Kidney (tissue), 14 donors: ENCODE data around the gene KCNG2. TPM values are rescaled to one million over a fixed set of nuclear protein-coding genes. Genes with fewer than 3 reads are reported as not detected.

Experiments
- DNase-seq, 5 donors: peaks; one replicate each; pipeline ENCODE4 v3.0.0-alpha.2; 2013 to 2020
- FAIRE-seq: peaks from 2 replicates; lab custom pipeline; 2012; peaks lifted over from hg19 to GRCh38; lab: Jason Lieb, UNC
- H3K27ac ChIP-seq, 2 donors: one replicate each; pipeline ENCODE4 v1.7.0; 2013; ENCODE audit warnings: low read depth in 2 of 2, low read length in 2 of 2, inconsistent platforms in 1 of 2
- H3K27me3 ChIP-seq: one replicate; pipeline ENCODE4 v1.7.1; 2013; ENCODE audit warnings: low read length, inconsistent platforms; ENCODE audit not compliant: control insufficient read depth, insufficient read depth
- H3K36me3 ChIP-seq, 3 donors: one replicate each; pipeline versions ENCODE4 v1.7.0 to v1.7.1; 2013; ENCODE audit warnings: low read length in 3 of 3, control low read depth in 1 of 3, inconsistent platforms in 1 of 3; ENCODE audit not compliant: insufficient read depth in 3 of 3, control insufficient read depth in 2 of 3
- H3K4me1 ChIP-seq, 3 donors: one replicate each; pipeline versions ENCODE4 v1.7.0 to v1.7.1; 2013; ENCODE audit warnings: low read length in 3 of 3, inconsistent platforms in 1 of 3, low read depth in 1 of 3; ENCODE audit not compliant: control insufficient read depth in 2 of 3, insufficient read depth in 2 of 3
- H3K4me3 ChIP-seq, 3 donors: one replicate each; pipeline versions ENCODE4 v1.7.0 to v1.8.1; 2013; ENCODE audit warnings: low read length in 3 of 3, control low read depth in 1 of 3, inconsistent platforms in 1 of 3
- H3K9ac ChIP-seq, 3 donors: one replicate each; pipeline versions ENCODE4 v1.7.0 to v1.7.1; 2013; ENCODE audit warnings: low read length in 3 of 3, control low read depth in 1 of 3, inconsistent platforms in 1 of 3
- H3K9me3 ChIP-seq, 3 donors: one replicate each; pipeline versions ENCODE4 v1.7.0 to v1.7.1; 2013; ENCODE audit warnings: low read length in 3 of 3, control low read depth in 1 of 3, inconsistent platforms in 1 of 3; ENCODE audit not compliant: control insufficient read depth in 2 of 3, insufficient read depth in 1 of 3
- intact Hi-C: fragments of 100-400 bp; cut with DNase I; formaldehyde crosslinking; loops from one replicate; pipeline ENCODE4 v1.11.1; 2022
- polyA plus RNA-seq: library from polyadenylated mRNA; stranded (reverse); fragments of 350-450 nt; fragmentation: Illumina TruSeq; extraction: RNeasy Lipid Tissue Mini Kit (QIAGEN cat#74804); gene quantifications from one replicate; pipeline ENCODE4 v1.2.3, GENCODE V29; 2014; ENCODE audit warnings: low read depth, low replicate concordance; ENCODE audit not compliant: insufficient read depth
- total RNA-seq: library from RNA; stranded (reverse); fragmentation: NEBNext Ultra II Directional; extraction: Animal tissue kit (Norgen Biotek cat#: 25700); gene quantifications from one replicate; pipeline ENCODE4 v1.2.1, GENCODE V29; 2021
- TF ChIP-seq, protein P1 (sequence below): IDR thresholded peaks from 3 replicates; pipeline ENCODE4 v1.5.1; 2012; ENCODE audit warnings: mild to moderate bottlenecking, moderate library complexity, borderline replicate concordance; ENCODE audit not compliant: insufficient read depth; ENCODE audit errors: extremely low read depth
- donor health status: control.
- donor health status: control.
- donor health status: control.
- donor health status: control.
- donor health status: control.
- donor health status: DM: yes; HTN: yes; CAD: no.
- donor health status: Normal renal cell carcinoma (clear cell type).

The KCNG2 gene
- total and polyA plus RNA-seq, 2 donors from 2014 or later = 0.76 TPM; not detected in 1

DNA sequence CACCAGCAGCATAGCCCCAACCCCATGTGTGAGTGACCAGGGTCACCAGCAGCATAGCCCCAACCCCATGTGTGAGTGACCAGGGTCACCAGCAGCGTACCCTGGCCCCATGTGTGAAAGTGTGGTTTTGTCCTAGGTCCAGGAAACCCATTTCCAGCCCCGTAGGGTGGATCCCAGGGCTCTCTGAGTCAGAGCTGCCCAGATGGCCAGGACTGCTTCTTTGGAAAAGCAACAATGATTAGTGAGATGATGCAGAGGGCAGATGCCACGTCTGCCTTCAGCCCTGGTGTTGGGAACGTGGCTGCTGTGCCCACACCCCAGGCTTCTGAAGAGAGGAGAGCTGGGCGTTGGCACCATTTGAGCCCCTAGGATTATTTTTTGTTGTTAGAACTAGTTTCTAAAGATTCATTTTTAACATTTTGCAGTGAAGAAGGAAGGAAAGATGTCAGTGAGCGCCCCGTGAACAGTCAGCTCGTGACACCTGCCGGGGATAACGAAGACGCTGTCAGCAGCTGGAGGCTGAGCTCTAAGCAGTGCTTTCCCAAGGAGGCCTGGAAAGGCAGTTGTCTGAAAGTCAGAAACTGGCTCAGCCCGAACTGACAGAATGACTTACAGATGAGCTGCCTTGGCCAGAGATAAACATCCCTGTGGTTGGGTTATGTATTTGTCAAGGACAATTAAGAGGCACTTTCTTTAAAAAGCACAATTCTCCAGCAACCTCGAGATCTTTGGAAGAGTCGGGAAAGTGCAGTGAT lies 32.1 kb upstream of the KCNG2 start:
- DNase-seq = no peak
- no peak for FAIRE-seq
- Histone ChIP-seq H3K4me3 (no peak overlapping the region), H3K36me3 (no peaks in the 10 kb centered on the region), H3K9me3 (peaks cover 0 to 16% (median 0%) of the 10 kb centered on the region in 3 donors), H3K9ac (no peak overlapping the region), H3K27ac (no peak overlapping the region), H3K4me1 (no peaks in the 10 kb centered on the region), H3K27me3 (no peaks in the 10 kb centered on the region)
- TF ChIP-seq, protein P1, sequence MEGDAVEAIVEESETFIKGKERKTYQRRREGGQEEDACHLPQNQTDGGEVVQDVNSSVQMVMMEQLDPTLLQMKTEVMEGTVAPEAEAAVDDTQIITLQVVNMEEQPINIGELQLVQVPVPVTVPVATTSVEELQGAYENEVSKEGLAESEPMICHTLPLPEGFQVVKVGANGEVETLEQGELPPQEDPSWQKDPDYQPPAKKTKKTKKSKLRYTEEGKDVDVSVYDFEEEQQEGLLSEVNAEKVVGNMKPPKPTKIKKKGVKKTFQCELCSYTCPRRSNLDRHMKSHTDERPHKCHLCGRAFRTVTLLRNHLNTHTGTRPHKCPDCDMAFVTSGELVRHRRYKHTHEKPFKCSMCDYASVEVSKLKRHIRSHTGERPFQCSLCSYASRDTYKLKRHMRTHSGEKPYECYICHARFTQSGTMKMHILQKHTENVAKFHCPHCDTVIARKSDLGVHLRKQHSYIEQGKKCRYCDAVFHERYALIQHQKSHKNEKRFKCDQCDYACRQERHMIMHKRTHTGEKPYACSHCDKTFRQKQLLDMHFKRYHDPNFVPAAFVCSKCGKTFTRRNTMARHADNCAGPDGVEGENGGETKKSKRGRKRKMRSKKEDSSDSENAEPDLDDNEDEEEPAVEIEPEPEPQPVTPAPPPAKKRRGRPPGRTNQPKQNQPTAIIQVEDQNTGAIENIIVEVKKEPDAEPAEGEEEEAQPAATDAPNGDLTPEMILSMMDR = no peak
- intact Hi-C loops = no loop called here

DNA sequence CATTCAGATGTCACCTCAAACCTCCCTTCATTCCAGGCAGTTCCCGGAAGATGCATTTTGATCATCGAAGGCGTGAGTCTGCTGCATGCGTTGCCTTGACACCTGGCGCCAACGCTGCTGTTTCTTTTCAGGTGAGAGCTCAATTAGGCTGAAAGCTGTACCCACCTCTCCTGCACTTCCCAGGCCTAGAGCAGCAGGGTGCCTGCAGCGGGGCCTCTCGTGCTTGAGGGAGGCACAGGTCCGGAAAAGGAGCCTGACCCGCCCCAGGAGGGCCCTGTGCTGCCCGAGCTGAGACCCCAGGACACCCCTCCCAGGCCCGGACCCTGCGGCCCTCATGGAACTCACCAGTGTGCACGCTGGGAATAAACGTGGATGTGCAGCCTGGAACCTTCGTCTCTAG lies 31.4 kb upstream of the KCNG2 start:
- Histone ChIP-seq H3K27ac (no peak overlapping the region), H3K27me3 (no peaks in the 10 kb centered on the region), H3K9me3 (peaks cover 0 to 16% (median 0%) of the 10 kb centered on the region in 3 donors), H3K4me1 (no peaks in the 10 kb centered on the region), H3K36me3 (no peaks in the 10 kb centered on the region), H3K9ac (no peak overlapping the region), H3K4me3 (no peak overlapping the region)
- TF ChIP-seq, protein P1 = no peak
- FAIRE-seq (no peak), DNase-seq (peak in 1 of 5 donors; percentile 29)
- intact Hi-C loops = no loop called here

DNA sequence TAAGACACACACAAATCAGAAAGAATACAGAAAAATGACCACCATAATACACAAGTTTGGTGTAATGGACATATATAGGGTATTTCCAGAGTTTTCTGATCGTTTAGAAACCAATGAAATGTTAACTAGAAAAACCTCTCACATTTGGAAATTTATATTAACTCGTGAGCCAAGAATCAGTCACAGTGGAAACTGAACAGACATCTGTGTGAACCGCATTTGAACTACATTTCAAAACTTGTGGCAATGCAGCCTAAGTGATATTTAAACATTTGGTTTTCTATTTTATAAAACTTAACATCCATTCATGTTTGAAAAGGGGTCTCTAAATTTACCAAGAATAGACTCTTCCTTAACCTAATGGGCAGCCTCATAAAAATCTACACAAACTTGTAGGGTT lies 29.0 kb upstream of the KCNG2 start:
- FAIRE-seq (no peak), DNase-seq (no peak)
- Histone ChIP-seq H3K4me1 (no peaks in the 10 kb centered on the region), H3K4me3 (no peak overlapping the region), H3K27ac (no peak overlapping the region), H3K9ac (no peak overlapping the region), H3K27me3 (no peaks in the 10 kb centered on the region), H3K9me3 (peaks cover 0 to 9% (median 0%) of the 10 kb centered on the region in 3 donors), H3K36me3 (no peaks in the 10 kb centered on the region)
- intact Hi-C loops = no loop called here
- TF ChIP-seq, protein P1 = no peak
